Measurements from ENCODE around the gene DENND6A.
"Not testable (repeated sequence)": the region's sequence is repeated elsewhere in the genome, so short reads cannot be mapped to it uniquely, and the experiment has no call there.

DENND6A gene

GRCh38 chr3:57692133-57692395 lies 813 bp downstream of the DENND6A start:
- DNase-seq (ENCODE audit: low read depth) = not testable (repeated sequence)

GRCh38 chr3:57691411-57692132 lies 1.3 kb downstream of the DENND6A start:
- DNase-seq (ENCODE audit: low read depth) = no peak

GRCh38 chr3:57689367-57690053 lies 3.4 kb downstream of the DENND6A start:
- no peak for DNase-seq (ENCODE audit: low read depth)

- DNase-seq (ENCODE audit: low read depth) = no peak
Observed at GRCh38 chr3:57688291-57688690, 4.6 kb downstream of the DENND6A start.

GRCh38 chr3:57683286-57683685 lies 9.6 kb downstream of the DENND6A start:
- DNase-seq (ENCODE audit: low read depth) = no peak

- DNase-seq (ENCODE audit: low read depth) = no peak
Observed at GRCh38 chr3:57682284-57682683, 10.6 kb downstream of the DENND6A start.

GRCh38 chr3:57681691-57682090 lies 11.2 kb downstream of the DENND6A start:
- DNase-seq (ENCODE audit: low read depth) = no peak

- no peak for DNase-seq (ENCODE audit: low read depth)
Observed at GRCh38 chr3:57680046-57680445, 12.8 kb downstream of the DENND6A start.

- no peak for DNase-seq (ENCODE audit: low read depth)
Observed at GRCh38 chr3:57675530-57675929, 17.3 kb downstream of the DENND6A start.

- no peak for DNase-seq (ENCODE audit: low read depth)
Observed at GRCh38 chr3:57673156-57673555, 19.7 kb downstream of the DENND6A start.

- DNase-seq (ENCODE audit: low read depth) = no peak
Observed at GRCh38 chr3:57670543-57670942, 22.3 kb downstream of the DENND6A start.

- DNase-seq (ENCODE audit: low read depth) = no peak
Observed at GRCh38 chr3:57661404-57661803, 31.5 kb downstream of the DENND6A start.

- no peak for DNase-seq (ENCODE audit: low read depth)
Observed at GRCh38 chr3:57659806-57660439, 33.0 kb downstream of the DENND6A start.

GRCh38 chr3:57659004-57659673 lies 33.7 kb downstream of the DENND6A start:
- no peak for DNase-seq (ENCODE audit: low read depth)

- no peak for DNase-seq (ENCODE audit: low read depth)
Observed at GRCh38 chr3:57658536-57658935, 34.3 kb downstream of the DENND6A start.

GRCh38 chr3:57655727-57656126 lies 37.1 kb downstream of the DENND6A start:
- DNase-seq (ENCODE audit: low read depth) = no peak

GRCh38 chr3:57654267-57654666 lies 38.6 kb downstream of the DENND6A start:
- DNase-seq (ENCODE audit: low read depth) = no peak

- DNase-seq (ENCODE audit: low read depth) = no peak
Observed at GRCh38 chr3:57652203-57652602, 40.7 kb downstream of the DENND6A start.

GRCh38 chr3:57647292-57647940 lies 45.5 kb downstream of the DENND6A start:
- no peak for DNase-seq (ENCODE audit: low read depth)

- DNase-seq (ENCODE audit: low read depth) = no peak
Observed at GRCh38 chr3:57646723-57647122, 46.2 kb downstream of the DENND6A start.

GRCh38 chr3:57644740-57645139 lies 48.1 kb downstream of the DENND6A start:
- DNase-seq (ENCODE audit: low read depth) = no peak

- no peak for DNase-seq (ENCODE audit: low read depth)
Observed at GRCh38 chr3:57637391-57637790, 55.5 kb downstream of the DENND6A start.

Measured in stimulated activated CD8-positive, alpha-beta memory T cell treated with anti-CD3 and anti-CD28 coated beads, Interleukin-15, amount 100 ng/mL, for 24 hours (primary cell).